LoVo (cell line): Measurements from ENCODE around the gene GP1BB.
"Not testable (repeated sequence)": the region's sequence is repeated elsewhere in the genome, so short reads cannot be mapped to it uniquely, and the experiment has no call there.

Experiments used
- DNase-seq: peaks from one replicate; pipeline ENCODE4 v3.0.0-alpha.2; 2016; ENCODE audit warnings: low spot score

GP1BB gene

GRCh38 chr22:19714312-19715187, 8.8 kb upstream of the GP1BB start, which contains the start of gene SEPTIN5:
Gene SEPTIN5 (plus strand): TSS chr22:19714503. CDS start chr22:19714589, 86 bp downstream.
- DNase-seq, result no peak

DNA sequence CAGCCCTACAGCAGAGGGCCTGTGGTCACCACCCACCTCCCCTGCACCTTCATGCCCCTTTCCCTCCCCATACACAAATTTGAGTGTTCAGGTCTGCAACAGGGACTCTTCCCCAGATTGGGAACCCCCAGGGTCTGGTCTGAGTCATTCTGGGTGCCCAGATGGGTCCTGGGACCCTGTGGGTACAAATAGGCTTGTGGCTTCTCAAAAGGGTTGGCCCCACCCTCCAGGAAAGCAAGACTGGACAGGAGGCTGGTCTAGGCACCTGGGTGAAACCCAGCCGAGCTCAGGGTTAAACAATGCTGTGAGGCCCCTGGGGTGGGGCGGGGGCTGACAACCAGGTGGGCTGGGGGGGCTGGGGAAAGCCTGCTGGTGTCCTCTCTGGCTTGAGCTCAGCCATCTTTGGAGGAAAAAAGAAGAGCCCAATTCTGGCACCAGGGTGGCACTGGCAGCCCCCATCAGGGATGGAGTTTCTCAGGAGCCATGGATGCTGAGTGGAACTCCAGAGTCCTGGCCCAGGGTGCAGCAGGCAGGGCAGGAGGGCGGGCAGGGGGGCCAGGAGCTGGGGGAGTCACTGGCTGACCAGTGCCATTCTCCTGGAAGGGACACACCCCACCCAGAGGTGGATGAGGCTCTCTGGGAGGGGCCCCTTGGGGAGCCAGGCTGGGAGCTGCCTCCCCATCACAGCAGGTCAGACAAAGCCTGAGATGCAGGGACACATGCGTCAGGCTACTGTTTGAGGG, 8.0 kb upstream of the GP1BB start:
- DNase-seq, result no peak

GRCh38 chr22:19716041-19716828, 7.1 kb upstream of the GP1BB start:
- DNase-seq, result no peak

- no peak for DNase-seq
Observed at GRCh38 chr22:19716829-19717105, 6.6 kb upstream of the GP1BB start.

- DNase-seq, result no peak
Observed at GRCh38 chr22:19717181-19717580, 6.2 kb upstream of the GP1BB start.

DNA sequence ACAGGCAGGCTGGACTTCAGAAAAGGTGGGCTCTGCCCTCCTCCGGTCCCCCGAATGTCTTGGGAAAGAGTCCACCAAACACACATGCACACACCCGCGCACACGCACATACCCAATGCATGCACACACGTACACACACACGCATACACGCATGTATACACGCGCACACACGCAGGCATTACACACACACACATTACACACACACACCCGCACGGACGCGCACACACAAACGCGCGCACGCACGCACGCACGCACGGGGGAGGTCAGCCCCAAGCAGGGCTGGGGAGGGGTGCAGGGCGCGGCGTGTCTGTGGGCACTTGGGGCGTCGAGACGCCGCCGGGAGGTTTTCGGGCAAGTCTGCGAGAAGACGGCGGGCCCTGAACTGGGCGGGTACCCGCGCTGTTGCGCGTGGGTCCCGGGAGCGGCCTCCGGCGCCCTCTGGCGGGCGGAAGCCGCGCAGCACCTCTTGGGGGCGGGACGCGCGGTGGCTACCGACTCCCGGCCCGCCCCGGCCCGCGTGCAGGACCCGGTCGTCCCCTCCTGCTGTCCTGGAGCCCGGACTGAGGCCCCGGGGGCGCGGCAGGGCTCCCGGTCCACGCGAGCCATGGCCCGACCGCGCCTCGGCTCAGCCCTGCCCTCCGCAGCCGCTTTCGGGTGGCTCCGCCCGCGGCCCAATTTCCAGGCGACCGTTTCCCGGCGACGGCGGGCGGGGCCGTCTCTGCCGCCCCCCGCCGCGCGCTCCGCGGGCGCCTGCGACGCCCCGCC, 5.5 kb upstream of the GP1BB start:
- peak; percentile 68 for DNase-seq

DNA sequence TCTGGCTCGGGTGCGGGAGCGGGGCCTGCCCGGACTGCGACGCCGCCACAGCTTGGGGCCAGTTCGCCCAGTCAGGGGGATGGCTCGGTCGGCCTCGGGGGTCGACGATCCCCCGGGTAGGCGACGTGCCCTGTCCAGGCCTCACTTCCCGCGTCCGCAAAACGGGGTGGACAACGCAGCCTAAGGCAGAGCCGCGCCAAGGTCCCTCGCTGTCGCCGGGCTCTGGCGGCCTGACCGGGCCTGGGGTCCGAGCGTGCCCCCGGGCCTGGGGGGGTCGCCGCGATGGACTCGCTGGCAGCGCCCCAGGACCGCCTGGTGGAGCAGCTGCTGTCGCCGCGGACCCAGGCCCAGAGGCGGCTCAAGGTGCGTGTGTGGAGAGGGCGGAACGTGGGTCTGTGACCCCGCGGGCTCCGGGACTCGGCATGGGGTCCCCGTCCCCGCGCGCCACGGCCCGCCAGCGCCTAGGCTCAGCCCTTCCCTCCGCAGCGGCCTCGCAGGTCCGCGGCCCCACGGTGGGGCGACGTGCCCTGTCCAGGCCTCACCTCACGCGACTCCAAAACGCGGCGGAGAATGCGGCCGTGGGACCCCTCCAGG, 4.8 kb upstream of the GP1BB start:
- no peak for DNase-seq

DNA sequence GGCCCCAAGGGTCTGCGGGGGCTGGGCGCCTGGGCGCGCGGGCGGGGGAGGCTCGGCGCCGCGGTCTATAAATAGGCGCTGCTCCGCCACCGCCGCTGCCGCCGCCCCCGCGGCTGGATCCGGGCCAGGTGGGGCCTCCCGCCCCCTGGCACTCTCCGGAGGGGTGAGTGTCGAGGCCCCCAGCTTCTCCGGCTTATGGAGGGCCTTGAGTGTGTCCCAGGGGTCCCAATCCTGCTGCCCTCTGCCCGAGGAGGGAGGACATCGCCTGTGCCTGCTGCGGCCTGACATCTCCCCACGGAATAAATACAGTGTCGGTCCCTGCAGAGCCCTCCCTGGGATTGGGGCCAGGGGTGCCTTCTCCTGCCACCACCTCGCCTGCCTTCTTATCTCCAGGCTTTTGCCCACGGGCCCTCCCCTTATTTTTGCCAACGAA, 4.3 kb upstream of the GP1BB start:
- no peak for DNase-seq

DNA sequence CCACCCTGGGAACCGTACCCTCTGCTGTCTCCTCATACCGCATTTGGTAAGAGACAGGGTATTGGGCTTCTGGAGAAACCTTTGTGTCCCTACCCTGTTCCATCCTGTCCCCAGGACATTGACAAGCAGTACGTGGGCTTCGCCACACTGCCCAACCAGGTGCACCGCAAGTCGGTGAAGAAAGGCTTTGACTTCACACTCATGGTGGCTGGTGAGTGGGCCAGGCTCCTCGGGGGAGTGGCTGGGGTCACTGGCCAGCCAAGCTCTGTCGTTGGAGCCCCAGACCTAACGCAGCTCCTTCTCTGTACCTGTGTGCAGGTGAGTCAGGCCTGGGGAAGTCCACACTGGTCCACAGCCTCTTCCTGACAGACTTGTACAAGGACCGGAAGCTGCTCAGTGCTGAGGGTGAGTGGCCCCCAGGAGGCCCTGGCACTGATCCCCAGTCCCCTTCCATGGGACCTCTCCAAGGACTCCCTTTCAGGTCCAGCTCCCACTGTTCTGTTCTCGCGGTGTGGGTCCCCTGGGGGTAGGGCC, 3.8 kb upstream of the GP1BB start:
- no peak for DNase-seq

- no peak for DNase-seq
Observed at GRCh38 chr22:19720150-19720827, 3.0 kb upstream of the GP1BB start.

DNA sequence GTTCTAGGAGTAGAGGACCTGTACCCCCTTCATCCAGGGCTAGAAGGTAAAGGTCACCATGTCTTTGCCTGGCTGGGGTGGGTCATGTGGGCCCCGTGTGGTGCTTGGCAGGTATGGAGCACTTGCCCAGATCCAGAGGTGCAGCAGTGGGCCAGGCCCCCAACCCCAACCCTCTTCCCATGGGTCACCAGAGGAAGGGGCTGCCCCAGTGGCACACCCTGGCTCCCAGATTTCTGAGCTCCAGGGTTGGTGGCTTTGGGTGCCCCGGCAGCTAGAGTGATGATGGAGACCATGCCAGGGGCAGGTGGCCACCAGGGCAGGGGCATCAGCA, 2.4 kb upstream of the GP1BB start:
- DNase-seq, result no peak

DNA sequence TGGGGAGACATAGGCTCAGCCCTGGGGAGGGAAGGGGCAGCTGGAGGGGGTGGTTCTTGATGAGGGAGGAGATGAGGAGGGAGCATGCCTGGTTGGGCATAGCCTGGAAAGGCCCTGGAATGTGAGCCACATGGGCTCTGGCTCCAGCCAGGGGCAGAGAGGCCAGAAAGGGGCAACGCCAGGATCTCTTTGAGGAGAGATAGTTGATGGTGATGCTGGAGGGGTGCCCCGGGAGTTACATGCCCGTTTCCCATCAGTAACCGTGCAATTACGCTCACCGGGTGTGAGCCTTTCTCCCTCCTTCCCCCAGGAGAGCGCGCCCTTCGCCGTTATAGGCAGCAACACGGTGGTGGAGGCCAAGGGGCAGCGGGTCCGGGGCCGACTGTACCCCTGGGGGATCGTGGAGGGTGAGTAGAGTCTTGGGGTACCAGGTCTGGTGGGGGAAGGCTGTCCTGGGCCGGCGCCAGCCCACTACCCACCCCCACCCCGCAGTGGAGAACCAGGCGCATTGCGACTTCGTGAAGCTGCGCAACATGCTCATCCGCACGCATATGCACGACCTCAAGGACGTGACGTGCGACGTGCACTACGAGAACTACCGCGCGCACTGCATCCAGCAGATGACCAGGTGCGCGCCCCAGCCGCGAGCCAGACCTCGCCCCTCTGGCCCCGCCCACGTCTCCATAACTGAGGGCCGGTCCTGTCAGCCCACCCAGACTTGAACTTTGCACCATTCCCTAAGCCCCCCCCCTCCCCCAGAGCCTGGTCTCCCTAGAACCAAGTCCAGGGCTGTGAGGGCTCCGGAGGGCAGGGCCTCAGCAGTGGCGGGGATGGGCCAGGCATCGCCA, 1.8 kb upstream of the GP1BB start:
- DNase-seq, result no peak

DNA sequence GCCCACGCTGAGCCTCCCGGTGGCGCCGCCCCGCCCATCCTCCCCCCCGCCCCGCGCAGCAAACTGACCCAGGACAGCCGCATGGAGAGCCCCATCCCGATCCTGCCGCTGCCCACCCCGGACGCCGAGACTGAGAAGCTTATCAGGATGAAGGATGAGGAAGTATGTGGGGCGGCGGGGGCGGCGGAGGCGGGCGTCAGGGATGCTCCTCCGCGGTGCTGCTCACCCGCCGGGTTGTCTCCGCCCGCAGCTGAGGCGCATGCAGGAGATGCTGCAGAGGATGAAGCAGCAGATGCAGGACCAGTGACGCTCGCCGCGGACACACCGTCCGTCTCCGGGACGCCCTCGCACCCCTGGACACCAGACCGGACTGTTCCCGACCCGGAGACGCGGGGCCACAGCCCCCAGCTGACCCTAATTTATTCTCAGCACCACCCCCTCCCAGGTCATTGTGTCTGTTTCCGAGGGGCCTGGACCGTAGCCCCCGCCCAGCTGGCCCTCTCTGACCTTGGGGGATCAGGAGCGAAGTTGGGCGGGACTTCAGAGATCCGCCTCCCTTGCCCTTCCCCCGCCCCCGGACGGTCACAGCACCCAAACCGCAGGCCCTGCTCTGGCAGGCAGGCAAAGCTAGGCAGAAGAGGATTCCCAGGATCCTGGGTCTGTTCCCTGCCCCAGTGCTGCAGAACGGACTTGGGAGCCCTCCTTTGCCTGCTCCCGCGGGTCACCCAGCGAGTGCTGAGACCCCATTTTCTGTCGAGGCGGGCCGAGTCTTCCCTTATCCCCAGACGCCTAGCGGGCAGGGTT, 959 bp upstream of the GP1BB start:
- DNase-seq, result no peak

DNA sequence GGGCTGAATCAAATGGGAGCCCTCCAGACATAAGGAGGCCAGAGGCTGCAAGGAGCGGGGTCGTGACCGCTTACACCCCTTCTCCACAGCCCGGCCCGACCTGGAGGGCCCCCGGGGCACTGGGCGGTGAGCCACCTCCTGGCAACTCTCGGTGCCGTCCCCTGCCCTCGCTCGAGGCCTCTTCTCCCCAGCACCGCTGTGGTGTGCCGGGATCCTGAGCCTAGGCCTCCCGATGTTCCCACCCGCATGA, 432 bp upstream of the GP1BB start:
- no peak for DNase-seq

GRCh38 chr22:19723983-19724827, 866 bp downstream of the GP1BB start:
- no peak for DNase-seq

DNA sequence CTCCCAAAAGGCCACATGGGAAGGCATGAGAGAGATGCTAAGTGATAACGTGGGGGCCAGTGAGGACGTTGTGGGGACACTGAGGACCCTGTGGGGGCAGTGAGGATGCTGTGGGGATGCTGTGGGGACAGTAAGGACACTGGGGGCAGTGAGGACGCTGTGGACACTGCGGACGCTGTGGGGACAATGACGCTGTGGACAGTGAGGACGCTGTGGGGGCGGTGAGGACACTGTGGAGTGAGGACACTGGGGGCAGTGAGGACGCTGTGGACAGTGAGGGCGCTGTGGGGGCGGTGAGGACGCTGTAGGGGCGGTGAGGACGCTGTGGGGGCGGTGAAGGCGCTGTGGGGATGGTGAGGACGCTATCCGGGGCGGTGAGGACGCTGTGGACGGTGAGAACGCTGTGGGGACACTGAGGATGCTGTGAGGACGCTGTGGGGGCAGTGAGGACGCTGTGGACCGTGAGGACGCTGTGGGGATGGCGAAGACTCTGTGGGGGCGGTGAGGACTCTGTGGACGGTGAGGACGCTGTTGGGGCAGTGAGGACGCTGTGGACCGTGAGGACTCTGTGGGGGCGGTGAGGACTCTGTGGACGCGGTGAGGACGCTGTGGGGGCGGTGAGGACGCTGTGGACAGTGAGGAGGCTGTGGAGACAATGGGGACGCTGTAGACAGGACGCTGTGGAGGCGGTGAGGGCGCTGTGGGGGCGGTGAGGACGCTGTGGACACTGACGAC, 1.8 kb downstream of the GP1BB start:
- no peak for DNase-seq

DNA sequence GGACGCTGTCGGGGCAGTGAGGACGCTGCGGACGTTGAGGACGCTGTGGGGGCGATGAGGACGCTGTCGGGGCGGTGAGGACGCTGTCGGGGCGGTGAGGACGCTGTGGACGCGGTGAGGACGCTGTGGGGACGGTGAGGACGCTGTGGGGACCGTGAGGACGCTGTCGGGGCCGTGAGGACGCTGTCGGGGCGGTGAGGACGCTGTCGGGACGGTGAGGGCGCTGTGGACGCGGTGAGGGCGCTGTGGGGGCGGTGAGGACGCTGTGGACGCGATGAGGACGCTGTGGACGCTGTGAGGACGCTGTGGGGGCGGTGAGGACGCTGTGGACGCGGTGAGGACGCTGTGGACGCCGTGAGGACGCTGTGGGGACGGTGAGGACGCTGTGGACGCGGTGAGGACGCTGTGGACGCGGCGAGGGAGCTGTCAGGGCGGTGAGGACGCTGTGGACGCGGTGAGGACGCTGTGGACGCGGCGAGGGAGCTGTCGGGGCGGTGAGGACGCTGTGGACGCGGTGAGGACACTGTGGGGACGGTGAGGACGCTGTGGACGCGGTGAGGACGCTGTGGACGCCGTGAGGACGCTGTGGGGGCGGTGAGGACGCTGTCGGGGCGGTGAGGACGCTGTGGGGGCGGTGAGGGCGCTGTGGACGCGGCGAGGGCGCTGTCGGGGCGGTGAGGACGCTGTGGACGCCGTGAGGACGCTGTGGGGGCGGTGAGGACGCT, 2.9 kb downstream of the GP1BB start:
- DNase-seq, result not testable (repeated sequence)
